Hepatocyte (in vitro differentiated cells): ENCODE measurements around the gene MRRF.

Experiments
- CTCF ChIP-seq: fragments of 200-600 bp; sonication (generic); IDR thresholded peaks from 2 replicates; pipeline ENCODE4 v1.5.1; 2016; ENCODE audit warnings: antibody characterized with exemption, mild to moderate bottlenecking; ENCODE audit not compliant: poor library complexity
- EZH2 ChIP-seq: fragments of 200-600 bp; sonication (generic); IDR thresholded peaks from 2 replicates; pipeline ENCODE4 v1.6.1; 2016; ENCODE audit warnings: antibody characterized with exemption, mild to moderate bottlenecking, borderline replicate concordance
- EZH2phosphoT487 ChIP-seq: fragments of 200-600 bp; sonication (generic); IDR thresholded peaks from one replicate; pipeline ENCODE4 v1.6.1; 2018; ENCODE audit warnings: antibody characterized with exemption, mild to moderate bottlenecking, low read depth, moderate library complexity; ENCODE audit not compliant: unreplicated experiment, severe bottlenecking

- TF ChIP-seq CTCF = no peak
- TF ChIP-seq EZH2phosphoT487 = no peak
- TF ChIP-seq EZH2 = no peak
Observed at GRCh38 chr9:122354536-122355199, 90.0 kb downstream of the MRRF start.
